CD4-positive, alpha-beta T cell treated with Interleukin-2 at 100 ng/mL for 4 hours (primary cell): Measurements from ENCODE around the gene EP400.

Experiments
- DNase-seq: peaks from one replicate; pipeline ENCODE4 v3.0.0-alpha.2; 2020; ENCODE audit warnings: low spot score

The EP400 gene

GRCh38 chr12:131927110-131928079 lies 22.3 kb upstream of the EP400 start:
- no peak for DNase-seq

DNA sequence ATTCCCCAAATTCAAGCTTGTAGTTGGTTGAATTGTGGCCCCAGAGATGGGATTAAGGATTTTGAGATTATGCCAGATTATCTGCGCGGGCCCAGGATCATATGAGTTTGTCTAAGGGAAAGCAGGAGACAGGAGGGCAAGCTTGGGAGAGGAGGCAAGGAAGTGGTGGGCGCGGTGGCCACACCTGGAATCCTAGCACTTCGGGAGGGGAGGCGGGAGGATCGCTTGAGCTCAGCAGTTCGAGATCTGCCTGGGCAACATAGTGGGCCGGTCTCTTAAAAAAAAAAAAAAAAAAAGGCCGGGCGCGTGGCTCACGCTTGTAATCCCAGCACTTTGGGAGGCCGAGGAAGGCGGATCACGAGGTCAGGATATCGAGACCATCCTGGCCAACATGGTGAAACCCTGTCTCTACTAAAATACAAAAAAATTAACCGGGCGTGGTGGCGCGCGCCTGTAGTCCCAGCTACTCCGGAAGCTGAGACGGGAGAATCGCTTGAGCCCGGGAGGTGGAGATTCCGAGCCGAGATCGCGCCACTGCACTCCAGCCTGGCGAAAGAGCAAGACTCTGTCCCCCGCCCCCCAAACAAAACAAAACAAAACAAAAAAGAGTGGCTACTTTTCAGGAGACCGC lies 21.5 kb upstream of the EP400 start:
- DNase-seq: no peak

- DNase-seq: peak; percentile 96
These were observed 20.8 kb upstream of the EP400 start, which contains the start of gene PUS1 for GRCh38 chr12:131928711-131929580. PUS1 (plus strand) TSS chr12:131929276; CDS start chr12:131929723, 447 bp downstream.

- peak; percentile 26 for DNase-seq
These were observed 19.9 kb upstream of the EP400 start for GRCh38 chr12:131929581-131930456.

DNA sequence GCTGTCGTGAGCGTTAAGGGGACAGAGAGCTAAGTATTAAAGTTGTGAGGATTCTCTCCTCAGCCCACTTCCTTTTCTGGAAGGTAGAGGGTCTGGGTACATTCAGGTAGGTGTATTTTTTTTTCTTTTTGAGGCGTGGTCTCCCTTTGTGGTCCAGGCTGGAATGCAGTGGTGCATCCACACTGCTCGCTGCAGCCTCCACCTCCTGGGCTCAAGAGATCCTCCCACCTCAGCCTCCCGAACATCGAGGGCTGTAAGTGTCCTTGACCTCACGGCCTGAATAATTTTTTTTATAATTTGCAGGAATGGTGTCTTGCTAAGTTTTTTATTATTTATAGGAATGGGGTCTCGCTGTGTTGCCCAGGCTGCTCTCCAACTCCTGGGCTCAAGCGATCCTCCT lies 19.2 kb upstream of the EP400 start:
- DNase-seq: no peak

DNA sequence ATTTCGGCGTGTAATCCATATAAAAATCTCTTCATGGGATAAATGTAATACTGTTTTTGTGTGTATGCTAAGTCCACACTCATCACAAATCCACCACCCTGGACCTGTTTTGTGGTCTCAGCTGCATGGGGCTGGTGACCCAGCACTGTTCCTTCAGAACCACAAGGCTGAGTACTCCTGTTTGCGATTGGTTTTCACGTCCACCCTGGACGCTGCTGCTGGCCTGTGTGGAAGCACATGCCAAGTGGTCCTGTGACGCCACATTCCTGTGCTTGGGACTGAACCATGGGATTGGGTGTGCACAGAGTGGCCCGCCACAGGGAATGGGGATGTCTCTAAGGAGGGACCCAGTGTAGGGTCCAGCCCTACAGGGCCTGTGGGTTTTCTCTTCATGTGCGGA lies 16.4 kb upstream of the EP400 start:
- no peak for DNase-seq

DNA sequence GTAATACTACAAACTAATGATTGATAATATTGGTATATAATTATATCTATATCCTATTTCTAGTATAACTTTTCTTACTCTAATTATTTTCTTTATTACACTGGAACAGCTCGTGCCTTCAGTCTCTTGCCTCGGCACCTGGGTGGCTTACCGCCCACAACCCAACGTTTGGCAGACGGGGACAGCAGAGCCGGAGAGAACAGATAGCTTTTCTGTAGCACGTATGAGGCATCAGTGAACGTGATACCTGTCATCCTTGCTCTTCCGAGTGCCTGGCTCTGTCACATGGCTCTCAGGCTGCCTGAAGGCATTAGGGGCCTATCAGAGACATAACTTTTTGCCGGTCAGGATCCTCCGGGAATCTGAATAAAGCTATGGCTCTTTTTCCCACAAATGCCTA lies 15.2 kb upstream of the EP400 start:
- DNase-seq: no peak

GRCh38 chr12:131938082-131938481 lies 11.7 kb upstream of the EP400 start:
- DNase-seq: no peak

DNA sequence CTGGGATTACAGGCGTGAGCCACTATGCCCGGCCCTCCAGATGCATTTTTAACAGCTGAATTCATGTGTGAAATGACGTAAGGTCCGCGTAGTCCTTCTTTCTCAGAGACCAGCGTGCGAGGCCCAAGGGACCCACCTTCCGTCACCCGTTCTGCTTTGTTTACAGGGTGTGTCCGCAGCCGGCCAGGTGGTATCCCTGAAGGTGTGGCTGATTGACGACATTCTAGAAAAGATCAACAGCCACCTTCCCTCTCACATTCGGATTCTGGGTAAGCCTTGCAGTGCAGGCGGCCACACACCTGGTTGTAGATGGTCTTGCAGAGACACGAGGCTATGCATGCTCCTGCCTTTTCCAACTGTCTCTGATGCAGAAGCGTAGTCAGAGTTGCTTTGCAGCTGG lies 10.7 kb upstream of the EP400 start:
- DNase-seq: no peak

DNA sequence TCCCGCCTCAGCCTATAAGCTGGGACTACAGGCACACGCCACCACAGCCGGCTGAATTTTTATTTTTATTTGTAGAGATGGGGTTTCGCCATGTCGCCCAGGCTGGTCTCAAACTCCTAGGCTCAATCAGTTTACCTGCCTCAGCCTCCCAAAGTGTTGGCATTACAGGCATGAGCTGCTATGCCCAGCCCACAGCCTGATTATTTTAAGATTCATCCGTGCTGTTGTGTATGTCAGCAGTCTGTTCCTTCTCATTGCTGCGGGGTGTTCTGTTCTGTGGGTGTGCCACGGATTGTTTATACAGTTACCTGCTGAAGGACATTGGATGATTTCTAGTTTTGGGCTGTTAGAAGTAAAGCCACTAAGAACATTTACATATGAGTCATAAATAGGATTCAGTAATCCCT lies 9.6 kb upstream of the EP400 start:
- no peak for DNase-seq

- DNase-seq: no peak
These were observed 8.4 kb upstream of the EP400 start for GRCh38 chr12:131941116-131941986.

- no peak for DNase-seq
These were observed 7.8 kb upstream of the EP400 start for GRCh38 chr12:131941987-131942341.

- DNase-seq: no peak
These were observed 7.1 kb upstream of the EP400 start for GRCh38 chr12:131942671-131943070.

DNA sequence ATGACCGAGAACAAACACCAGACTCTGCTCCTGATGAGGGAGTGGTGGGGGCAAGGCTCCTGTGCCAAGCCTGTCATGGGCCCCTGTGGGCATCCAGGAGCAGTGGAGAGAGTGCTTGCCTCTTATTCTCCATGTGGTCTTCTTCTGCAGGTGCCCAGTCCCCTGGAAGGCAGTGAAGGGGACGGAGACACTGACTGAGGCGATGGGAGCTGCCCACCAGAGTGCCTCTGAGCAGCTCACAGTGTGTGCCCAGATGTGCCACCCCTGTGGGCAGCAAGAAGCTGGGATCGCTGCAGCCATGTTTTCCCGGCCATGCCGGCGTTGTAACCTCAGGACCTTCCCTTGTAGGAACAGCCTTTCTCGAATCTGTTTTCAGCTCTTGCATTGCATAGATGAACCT lies 6.4 kb upstream of the EP400 start:
- no peak for DNase-seq

- DNase-seq: no peak
These were observed 5.9 kb upstream of the EP400 start for GRCh38 chr12:131943876-131944275.

DNA sequence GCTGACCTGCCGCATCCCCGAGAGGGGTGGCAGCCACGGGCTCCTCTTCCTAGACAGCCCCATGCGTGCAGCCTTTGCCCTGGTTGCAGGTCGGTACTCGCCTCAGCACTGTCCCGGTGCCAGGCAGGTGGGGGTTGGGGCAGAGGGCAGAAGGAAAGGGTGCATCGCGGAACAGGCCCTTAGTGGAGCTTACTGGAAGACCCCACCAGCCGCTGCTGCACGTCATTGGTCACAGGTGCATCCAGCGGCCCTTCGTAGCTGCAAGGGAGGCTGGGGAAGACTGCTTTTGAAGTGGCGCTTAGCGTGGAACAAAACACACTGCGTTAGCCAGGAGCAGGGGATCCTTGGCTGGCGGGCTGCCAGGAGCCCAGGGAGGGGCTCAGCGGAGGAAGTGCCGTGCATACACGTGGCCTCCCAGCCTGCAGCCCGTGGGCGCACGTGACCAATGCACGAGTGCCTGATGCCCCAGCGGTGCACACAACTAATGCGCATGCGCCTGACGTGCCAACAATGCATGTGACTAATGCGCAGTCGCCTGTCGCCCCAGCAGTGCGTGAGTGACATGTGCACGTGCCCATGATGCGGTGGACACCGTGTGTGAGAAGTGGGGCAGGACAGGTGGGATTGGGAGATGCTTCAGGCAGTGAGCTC lies 5.0 kb upstream of the EP400 start:
- DNase-seq: no peak

- DNase-seq: no peak
These were observed 3.0 kb upstream of the EP400 start for GRCh38 chr12:131946757-131947156.

GRCh38 chr12:131947482-131948027 lies 2.2 kb upstream of the EP400 start:
- no peak for DNase-seq

GRCh38 chr12:131948166-131948712 lies 1.5 kb upstream of the EP400 start:
- no peak for DNase-seq
